ENCODE data around the gene PPP4R1.

The PPP4R1 gene

GRCh38 chr18:9659499-9660375, 45.4 kb upstream of the PPP4R1 start:
- TF ChIP-seq TAF1 (IDR thresholded peaks at IDR 0.05; ENCODE audit: borderline replicate concordance, insufficient read depth, low read length) (no peak), FOXP2 (optimal IDR thresholded peaks at IDR 0.05; ENCODE audit: borderline replicate concordance, extremely low read depth, extremely low read length, insufficient read depth) (no peak), SIN3A (IDR thresholded peaks at IDR 0.05; ENCODE audit: borderline replicate concordance, insufficient read depth, low read length) (no peak), POLR2AphosphoS5 (IDR thresholded peaks at IDR 0.05; ENCODE audit: low read depth, low read length) (no peak)
- TF ChIP-seq, protein P1, sequence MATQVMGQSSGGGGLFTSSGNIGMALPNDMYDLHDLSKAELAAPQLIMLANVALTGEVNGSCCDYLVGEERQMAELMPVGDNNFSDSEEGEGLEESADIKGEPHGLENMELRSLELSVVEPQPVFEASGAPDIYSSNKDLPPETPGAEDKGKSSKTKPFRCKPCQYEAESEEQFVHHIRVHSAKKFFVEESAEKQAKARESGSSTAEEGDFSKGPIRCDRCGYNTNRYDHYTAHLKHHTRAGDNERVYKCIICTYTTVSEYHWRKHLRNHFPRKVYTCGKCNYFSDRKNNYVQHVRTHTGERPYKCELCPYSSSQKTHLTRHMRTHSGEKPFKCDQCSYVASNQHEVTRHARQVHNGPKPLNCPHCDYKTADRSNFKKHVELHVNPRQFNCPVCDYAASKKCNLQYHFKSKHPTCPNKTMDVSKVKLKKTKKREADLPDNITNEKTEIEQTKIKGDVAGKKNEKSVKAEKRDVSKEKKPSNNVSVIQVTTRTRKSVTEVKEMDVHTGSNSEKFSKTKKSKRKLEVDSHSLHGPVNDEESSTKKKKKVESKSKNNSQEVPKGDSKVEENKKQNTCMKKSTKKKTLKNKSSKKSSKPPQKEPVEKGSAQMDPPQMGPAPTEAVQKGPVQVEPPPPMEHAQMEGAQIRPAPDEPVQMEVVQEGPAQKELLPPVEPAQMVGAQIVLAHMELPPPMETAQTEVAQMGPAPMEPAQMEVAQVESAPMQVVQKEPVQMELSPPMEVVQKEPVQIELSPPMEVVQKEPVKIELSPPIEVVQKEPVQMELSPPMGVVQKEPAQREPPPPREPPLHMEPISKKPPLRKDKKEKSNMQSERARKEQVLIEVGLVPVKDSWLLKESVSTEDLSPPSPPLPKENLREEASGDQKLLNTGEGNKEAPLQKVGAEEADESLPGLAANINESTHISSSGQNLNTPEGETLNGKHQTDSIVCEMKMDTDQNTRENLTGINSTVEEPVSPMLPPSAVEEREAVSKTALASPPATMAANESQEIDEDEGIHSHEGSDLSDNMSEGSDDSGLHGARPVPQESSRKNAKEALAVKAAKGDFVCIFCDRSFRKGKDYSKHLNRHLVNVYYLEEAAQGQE (IDR thresholded peaks at IDR 0.05; ENCODE audit: insufficient read depth in 1 of 2, low read depth in 2 of 2, low read length in 2 of 2): no peak

- TF ChIP-seq, protein P1 (IDR thresholded peaks at IDR 0.05; ENCODE audit: insufficient read depth in 1 of 2, low read depth in 2 of 2, low read length in 2 of 2): no peak
- TF ChIP-seq SIN3A (IDR thresholded peaks at IDR 0.05; ENCODE audit: borderline replicate concordance, insufficient read depth, low read length): no peak
- TF ChIP-seq POLR2AphosphoS5 (IDR thresholded peaks at IDR 0.05; ENCODE audit: low read depth, low read length): no peak
- TF ChIP-seq TAF1 (IDR thresholded peaks at IDR 0.05; ENCODE audit: borderline replicate concordance, insufficient read depth, low read length): no peak
- no peak for TF ChIP-seq FOXP2 (optimal IDR thresholded peaks at IDR 0.05; ENCODE audit: borderline replicate concordance, extremely low read depth, extremely low read length, insufficient read depth)
Measured at GRCh38 chr18:9658087-9658641, 43.8 kb upstream of the PPP4R1 start.

GRCh38 chr18:9655232-9655767, 40.9 kb upstream of the PPP4R1 start:
- no peak for TF ChIP-seq POLR2AphosphoS5 (IDR thresholded peaks at IDR 0.05; ENCODE audit: low read depth, low read length)
- TF ChIP-seq, protein P1 (IDR thresholded peaks at IDR 0.05; ENCODE audit: insufficient read depth in 1 of 2, low read depth in 2 of 2, low read length in 2 of 2): no peak
- TF ChIP-seq TAF1 (IDR thresholded peaks at IDR 0.05; ENCODE audit: borderline replicate concordance, insufficient read depth, low read length): no peak
- no peak for TF ChIP-seq FOXP2 (optimal IDR thresholded peaks at IDR 0.05; ENCODE audit: borderline replicate concordance, extremely low read depth, extremely low read length, insufficient read depth)
- TF ChIP-seq SIN3A (IDR thresholded peaks at IDR 0.05; ENCODE audit: borderline replicate concordance, insufficient read depth, low read length): no peak

DNA sequence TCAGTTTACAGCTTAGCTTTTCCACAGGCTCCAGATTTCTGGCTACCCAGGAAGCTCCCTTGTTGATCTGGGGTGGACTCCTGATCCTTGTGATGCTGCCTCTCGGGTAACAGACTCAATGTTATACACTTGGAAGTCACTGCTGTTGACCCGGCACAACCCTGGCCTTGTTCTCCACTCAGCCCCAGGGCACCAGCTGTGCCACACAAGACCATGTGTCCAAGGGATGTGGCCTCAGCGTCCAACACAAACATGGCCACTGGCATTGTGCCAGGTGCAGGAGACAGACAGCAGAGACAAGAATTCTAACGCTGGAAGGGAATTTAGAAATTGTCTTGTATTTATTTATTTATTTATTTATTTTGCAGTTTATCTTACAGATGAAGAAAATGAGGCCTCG, 39.0 kb upstream of the PPP4R1 start:
- no peak for TF ChIP-seq POLR2AphosphoS5 (IDR thresholded peaks at IDR 0.05; ENCODE audit: low read depth, low read length)
- TF ChIP-seq, protein P1 (IDR thresholded peaks at IDR 0.05; ENCODE audit: insufficient read depth in 1 of 2, low read depth in 2 of 2, low read length in 2 of 2): no peak; a peak in 1 of 4 replicates
- TF ChIP-seq FOXP2 (optimal IDR thresholded peaks at IDR 0.05; ENCODE audit: borderline replicate concordance, extremely low read depth, extremely low read length, insufficient read depth): peak; percentile 78
- TF ChIP-seq SIN3A (IDR thresholded peaks at IDR 0.05; ENCODE audit: borderline replicate concordance, insufficient read depth, low read length): no peak

Data from PFSK-1 (cell line).